ES-I3 (cell line): ENCODE results near the gene RNLS.

Experiments used
- H3K36me3 ChIP-seq: 2 replicates; pipeline ENCODE4 v1.6.1; 2013; ENCODE audit warnings: mild to moderate bottlenecking, low read length, control low read depth, moderate library complexity; ENCODE audit not compliant: insufficient read depth
- H3K4me1 ChIP-seq: 2 replicates; pipeline ENCODE4 v1.6.1; 2013; ENCODE audit warnings: mild to moderate bottlenecking, control low read depth, low read length; ENCODE audit not compliant: insufficient read depth
- H3K9ac ChIP-seq: 2 replicates; pipeline ENCODE4 v1.6.1; 2013; ENCODE audit warnings: low read depth, mild to moderate bottlenecking, low read length, moderate library complexity
- H3K9me3 ChIP-seq: 2 replicates; pipeline ENCODE4 v1.6.1; 2013; ENCODE audit warnings: mild to moderate bottlenecking, low read length, moderate library complexity; ENCODE audit not compliant: control insufficient read depth, insufficient read depth

RNLS gene

GRCh38 chr10:88583584-88583957, 453 bp upstream of the RNLS start:
- Histone ChIP-seq H3K9me3 (no peaks in the 10 kb centered on the region), H3K36me3 (no peaks in the 10 kb centered on the region), H3K4me1 (no peaks in the 10 kb centered on the region), H3K9ac (peak overlapping the region; percentile 99; the same call in 1 of the 2 replicates)

- Histone ChIP-seq H3K4me1 (no peaks in the 10 kb centered on the region), H3K36me3 (no peaks in the 10 kb centered on the region), H3K9ac (peak overlapping the region; percentile 99), H3K9me3 (no peaks in the 10 kb centered on the region)
These were observed 710 bp downstream of the RNLS start for GRCh38 chr10:88582411-88582805.

GRCh38 chr10:88565072-88565471, 18.0 kb downstream of the RNLS start:
- no peak overlapping the region for H3K9ac ChIP-seq
- no peaks in the 10 kb centered on the region for H3K36me3 ChIP-seq
- H3K9me3 ChIP-seq = no peaks in the 10 kb centered on the region
- no peaks in the 10 kb centered on the region for H3K4me1 ChIP-seq

DNA sequence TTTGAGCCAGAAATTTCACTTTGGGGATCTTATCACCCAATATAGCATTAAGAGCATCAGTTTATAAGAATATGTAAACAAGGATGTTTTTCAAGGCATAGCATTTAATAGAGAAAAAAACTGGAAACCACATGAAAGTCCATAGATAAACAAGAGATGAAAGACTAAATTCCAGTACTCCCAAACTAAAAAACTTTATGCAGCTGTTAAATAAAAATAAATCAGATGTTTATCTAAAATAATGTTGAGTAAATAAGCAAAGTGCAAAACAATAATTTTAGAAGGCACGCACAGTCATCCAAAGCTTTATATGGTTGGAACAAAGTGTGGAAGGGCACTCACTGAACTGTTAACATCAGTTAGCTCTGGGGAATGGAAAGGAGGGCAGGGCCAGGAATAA, 21.0 kb downstream of the RNLS start:
- Histone ChIP-seq H3K9ac (no peak overlapping the region), H3K9me3 (no peaks in the 10 kb centered on the region), H3K36me3 (no peaks in the 10 kb centered on the region), H3K4me1 (no peaks in the 10 kb centered on the region)

DNA sequence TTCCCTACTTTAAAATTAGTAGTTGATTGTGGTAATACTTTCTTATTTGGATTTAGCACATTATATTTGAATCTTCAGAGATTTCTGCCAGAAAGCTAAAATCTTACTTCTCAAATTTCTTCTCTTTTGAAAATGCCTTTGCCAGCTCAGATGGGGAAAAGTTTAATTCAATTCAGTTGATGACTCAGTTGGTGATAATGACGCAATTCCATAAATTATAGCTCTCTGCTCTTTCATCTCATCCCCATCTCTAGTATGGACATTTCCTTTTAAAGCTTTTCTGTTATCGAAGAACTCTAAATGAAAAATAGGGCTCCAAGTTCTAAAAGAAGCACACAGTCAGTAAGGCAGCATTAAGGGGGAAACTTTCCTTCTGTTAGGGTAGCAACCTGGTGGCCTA, 25.5 kb downstream of the RNLS start:
- Histone ChIP-seq H3K9me3 (no peaks in the 10 kb centered on the region), H3K9ac (no peak overlapping the region), H3K36me3 (no peaks in the 10 kb centered on the region), H3K4me1 (no peaks in the 10 kb centered on the region)

- no peaks in the 10 kb centered on the region for H3K9me3 ChIP-seq
- no peaks in the 10 kb centered on the region for H3K36me3 ChIP-seq
- no peak overlapping the region for H3K9ac ChIP-seq
- H3K4me1 ChIP-seq = no peaks in the 10 kb centered on the region
These were observed 25.9 kb downstream of the RNLS start for GRCh38 chr10:88557256-88557655.

- no peak overlapping the region for H3K9ac ChIP-seq
- no peaks in the 10 kb centered on the region for H3K9me3 ChIP-seq
- no peaks in the 10 kb centered on the region for H3K4me1 ChIP-seq
- no peaks in the 10 kb centered on the region for H3K36me3 ChIP-seq
These were observed 27.8 kb downstream of the RNLS start for GRCh38 chr10:88555190-88555908.

- no peaks in the 10 kb centered on the region for H3K9me3 ChIP-seq
- H3K9ac ChIP-seq = no peak overlapping the region
- H3K4me1 ChIP-seq = no peaks in the 10 kb centered on the region
- no peaks in the 10 kb centered on the region for H3K36me3 ChIP-seq
These were observed 29.9 kb downstream of the RNLS start for GRCh38 chr10:88553116-88553752.

DNA sequence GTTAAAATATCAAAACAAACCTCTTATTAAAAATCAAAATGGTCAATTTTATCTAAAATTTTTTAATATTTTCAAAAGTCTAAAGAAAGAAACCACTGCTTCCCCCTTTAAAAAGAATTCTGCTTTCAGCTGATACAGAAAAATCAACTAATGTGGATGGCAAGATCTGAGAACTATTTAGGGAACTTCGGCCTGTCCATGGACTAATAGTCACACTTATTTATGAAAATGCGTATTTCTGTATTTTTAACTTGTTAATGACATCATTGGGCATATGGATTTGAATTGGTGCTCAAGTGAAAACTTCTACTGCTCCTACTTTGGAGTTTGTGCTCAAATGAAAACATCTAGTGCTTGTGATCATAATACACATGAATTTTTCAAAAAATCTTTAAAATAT, 31.9 kb downstream of the RNLS start:
- H3K9ac ChIP-seq = no peak overlapping the region
- H3K4me1 ChIP-seq = no peaks in the 10 kb centered on the region
- H3K9me3 ChIP-seq = no peaks in the 10 kb centered on the region
- no peaks in the 10 kb centered on the region for H3K36me3 ChIP-seq

- H3K9ac ChIP-seq = no peak overlapping the region
- no peaks in the 10 kb centered on the region for H3K4me1 ChIP-seq
- no peaks in the 10 kb centered on the region for H3K36me3 ChIP-seq
- no peaks in the 10 kb centered on the region for H3K9me3 ChIP-seq
These were observed 36.6 kb downstream of the RNLS start for GRCh38 chr10:88546497-88546896.

DNA sequence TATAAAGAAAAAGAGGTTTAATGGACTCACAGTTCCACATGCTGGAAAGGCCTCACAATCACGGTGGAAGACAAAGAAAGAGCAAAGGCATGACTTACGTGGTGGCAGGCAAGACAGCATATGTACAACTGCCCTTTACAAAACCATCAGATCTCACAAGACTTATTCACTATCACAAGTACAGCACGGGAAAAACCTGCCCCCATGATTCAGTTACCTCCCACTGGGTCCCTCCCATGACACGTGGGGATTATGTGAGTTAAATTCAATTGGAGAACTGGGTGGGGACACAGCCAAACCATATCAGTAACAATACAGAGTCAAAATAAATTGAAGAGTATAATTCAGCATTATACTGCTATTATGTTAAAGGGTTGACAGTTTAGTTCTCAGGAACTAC, 37.8 kb downstream of the RNLS start:
- H3K36me3 ChIP-seq = no peaks in the 10 kb centered on the region
- H3K9me3 ChIP-seq = no peaks in the 10 kb centered on the region
- no peak overlapping the region for H3K9ac ChIP-seq
- H3K4me1 ChIP-seq = no peaks in the 10 kb centered on the region

DNA sequence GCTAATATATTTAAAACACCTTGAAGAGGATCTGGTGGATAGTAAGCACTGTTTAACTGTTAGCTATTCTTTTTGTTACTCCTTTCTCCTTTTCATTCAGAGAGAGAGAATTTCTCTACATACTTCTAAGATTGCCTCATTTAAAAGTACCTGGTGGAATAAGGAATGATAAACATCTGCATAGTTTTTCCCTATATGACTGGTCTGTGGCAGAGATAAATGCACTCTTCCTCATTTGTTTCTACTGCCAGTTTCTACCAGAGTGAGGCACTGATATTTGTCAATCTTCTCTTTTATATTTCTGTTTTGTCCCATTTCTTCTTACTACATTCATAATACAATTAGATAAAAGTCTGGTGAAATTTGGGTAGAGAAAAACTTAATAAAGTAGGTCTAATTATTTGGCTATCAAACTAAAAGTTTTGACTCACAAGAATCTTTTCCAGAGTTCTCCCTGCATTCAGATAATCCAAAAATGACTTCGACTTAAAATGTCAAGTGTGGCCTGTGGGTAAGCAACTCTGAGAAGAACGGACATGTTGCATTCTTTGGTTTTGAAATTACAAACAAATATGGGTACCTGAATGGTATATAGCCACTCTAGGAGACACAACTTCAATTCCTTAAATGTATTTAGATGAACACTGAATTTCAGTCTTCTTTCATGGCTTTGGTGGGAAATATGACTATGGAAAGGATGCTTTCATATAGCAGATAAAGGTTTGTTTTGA, 38.8 kb downstream of the RNLS start:
- no peaks in the 10 kb centered on the region for H3K36me3 ChIP-seq
- no peaks in the 10 kb centered on the region for H3K9me3 ChIP-seq

GRCh38 chr10:88542522-88542921, 40.6 kb downstream of the RNLS start:
- H3K9ac ChIP-seq = no peak overlapping the region
- no peaks in the 10 kb centered on the region for H3K9me3 ChIP-seq
- no peaks in the 10 kb centered on the region for H3K36me3 ChIP-seq
- H3K4me1 ChIP-seq = no peaks in the 10 kb centered on the region

More for the DNA sequence above, 38.8 kb downstream of the RNLS start:
- Histone ChIP-seq H3K4me1 (no peaks in the 10 kb centered on the region), H3K9ac (no peak overlapping the region)

- H3K9me3 ChIP-seq = no peaks in the 10 kb centered on the region
- no peak overlapping the region for H3K9ac ChIP-seq
- H3K36me3 ChIP-seq = no peaks in the 10 kb centered on the region
- no peaks in the 10 kb centered on the region for H3K4me1 ChIP-seq
These were observed 41.9 kb downstream of the RNLS start for GRCh38 chr10:88541116-88541626.

- no peaks in the 10 kb centered on the region for H3K36me3 ChIP-seq
- H3K9ac ChIP-seq = no peak overlapping the region
- no peaks in the 10 kb centered on the region for H3K4me1 ChIP-seq
- no peaks in the 10 kb centered on the region for H3K9me3 ChIP-seq
These were observed 42.8 kb downstream of the RNLS start for GRCh38 chr10:88540351-88540750.
